ENCODE data around the gene MAP3K2.

GRCh38 chr2:127320067-127320466, 67.7 kb downstream of the MAP3K2 start:
- TF ChIP-seq YY1 (IDR thresholded peaks at IDR 0.05; ENCODE audit: low read depth, low read length), result no peak
- TF ChIP-seq CTCF (IDR thresholded peaks at IDR 0.05 in 2 of 3, conservative IDR thresholded peaks at IDR 0.05 in 1 of 3; ENCODE audit: control insufficient read depth in 2 of 3, extremely low read depth in 1 of 3, insufficient read depth in 1 of 3, low read depth in 3 of 3, low read length in 3 of 3), result no peak
- no peak for TF ChIP-seq POLR2AphosphoS2 (IDR thresholded peaks at IDR 0.05; ENCODE audit: low read depth, low read length)
- TF ChIP-seq SMC3 (IDR thresholded peaks at IDR 0.05; ENCODE audit: borderline replicate concordance, low read length), result no peak
- TF ChIP-seq NR2F1 (conservative IDR thresholded peaks at IDR 0.05), result no peak
- TF ChIP-seq USF2 (IDR thresholded peaks at IDR 0.05; ENCODE audit: borderline replicate concordance, low read depth, low read length), result no peak
- no peak for TF ChIP-seq PRDM15 (CRISPR knock-in tag; IDR thresholded peaks at IDR 0.05)
